Natural killer cell treated with Interleukin-12 subunit alpha and Interleukin-12 subunit beta and Interleukin-15 and Interleukin-18, amount 100 ng/mL, for 72 hours (primary cell): Measurements from ENCODE around the gene ERICH3. TPM values are rescaled to one million over a fixed set of nuclear protein-coding genes. Genes with fewer than 3 reads are reported as not detected.

ENCODE experiments used
- ATAC-seq, 2 donors: fragments of 150-1000 bp; cut with Tn5 transposase in 1 of 2; sonication (Bioruptor Pico), chemical (Tn5 transposase) in 1 of 2; 2 replicates each; pipeline ENCODE4 v1.10.0; 2021
- DNase-seq: peaks from one replicate; pipeline ENCODE4 v3.0.0; 2022; ENCODE audit warnings: low spot score
- H3K27ac Mint-ChIP-seq, 2 donors: 1 replicate in 1 of 2; 2 replicates in 1 of 2; pipeline ENCODE4 v1.8.0; 2022; ENCODE audit warnings: mixed read lengths in 2 of 2, mild to moderate bottlenecking in 1 of 2, moderate library complexity in 1 of 2
- H3K27me3 Mint-ChIP-seq, 2 donors: 1 replicate in 1 of 2; 2 replicates in 1 of 2; pipeline ENCODE4 v1.8.0; 2022; ENCODE audit warnings: mixed read lengths in 2 of 2
- H3K36me3 Mint-ChIP-seq: one replicate; pipeline ENCODE4 v1.8.0; 2022; ENCODE audit warnings: mixed read lengths
- H3K4me1 Mint-ChIP-seq, 2 donors: 1 replicate in 1 of 2; 2 replicates in 1 of 2; pipeline ENCODE4 v1.8.0; 2022; ENCODE audit warnings: low read depth in 2 of 2, mixed read lengths in 2 of 2, mild to moderate bottlenecking in 1 of 2
- H3K4me3 Mint-ChIP-seq: one replicate; pipeline ENCODE4 v1.8.0; 2022; ENCODE audit warnings: mixed read lengths
- H3K9me3 Mint-ChIP-seq: 2 replicates; pipeline ENCODE4 v1.8.0; 2022; ENCODE audit warnings: mixed read lengths
- total RNA-seq, 2 donors: library from RNA; stranded (reverse); gene quantifications; one replicate each; pipeline ENCODE4 v1.2.3, GENCODE V29; 2022

The ERICH3 gene
- total RNA-seq, 2 donors from 2014 or later = not detected

GRCh38 chr1:74592580-74593355 lies 80.8 kb downstream of the ERICH3 start:
- ATAC-seq (no peak), DNase-seq (no peak)
- peaks cover 0 to 12% of the 10 kb centered on the region in 2 donors for H3K27me3 Mint-ChIP-seq
- no peak overlapping the region for H3K27ac Mint-ChIP-seq
- H3K4me1 Mint-ChIP-seq = no peaks in the 10 kb centered on the region
- H3K4me3 Mint-ChIP-seq = no peak overlapping the region
- H3K36me3 Mint-ChIP-seq = no peaks in the 10 kb centered on the region
- no peaks in the 10 kb centered on the region for H3K9me3 Mint-ChIP-seq

DNA sequence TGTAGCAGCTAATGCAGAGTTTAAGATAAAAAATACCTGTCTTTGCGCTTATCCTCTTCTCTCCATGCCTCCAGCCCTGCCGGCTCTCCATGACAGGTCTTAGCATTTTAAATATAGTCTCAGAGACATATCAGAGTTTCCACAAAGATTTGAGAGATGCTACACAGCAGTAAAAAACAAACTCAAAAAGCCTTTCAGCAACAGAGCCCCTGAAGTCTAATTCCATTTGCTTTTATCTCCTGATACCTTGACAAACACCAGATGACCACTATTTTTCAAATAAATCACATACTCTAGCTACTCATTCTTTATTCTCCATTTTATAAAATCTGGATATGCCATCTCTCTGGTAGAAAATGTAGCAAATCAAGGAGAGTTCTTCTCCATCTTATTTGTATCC lies 81.6 kb downstream of the ERICH3 start:
- Mint-ChIP-seq H3K27me3 (peaks cover 0 to 8% of the 10 kb centered on the region in 2 donors), H3K4me1 (no peaks in the 10 kb centered on the region), H3K36me3 (no peaks in the 10 kb centered on the region), H3K9me3 (no peaks in the 10 kb centered on the region), H3K4me3 (no peak overlapping the region), H3K27ac (no peak overlapping the region)
- ATAC-seq (no peak), DNase-seq (no peak)

GRCh38 chr1:74590288-74590687 lies 83.3 kb downstream of the ERICH3 start:
- DNase-seq = no peak
- H3K27ac Mint-ChIP-seq = no peak overlapping the region
- ATAC-seq = no peak
- no peaks in the 10 kb centered on the region for H3K9me3 Mint-ChIP-seq
- no peaks in the 10 kb centered on the region for H3K27me3 Mint-ChIP-seq
- no peak overlapping the region for H3K4me3 Mint-ChIP-seq
- no peaks in the 10 kb centered on the region for H3K36me3 Mint-ChIP-seq
- peaks cover 7 to 8% of the 10 kb centered on the region in 2 donors for H3K4me1 Mint-ChIP-seq

DNA sequence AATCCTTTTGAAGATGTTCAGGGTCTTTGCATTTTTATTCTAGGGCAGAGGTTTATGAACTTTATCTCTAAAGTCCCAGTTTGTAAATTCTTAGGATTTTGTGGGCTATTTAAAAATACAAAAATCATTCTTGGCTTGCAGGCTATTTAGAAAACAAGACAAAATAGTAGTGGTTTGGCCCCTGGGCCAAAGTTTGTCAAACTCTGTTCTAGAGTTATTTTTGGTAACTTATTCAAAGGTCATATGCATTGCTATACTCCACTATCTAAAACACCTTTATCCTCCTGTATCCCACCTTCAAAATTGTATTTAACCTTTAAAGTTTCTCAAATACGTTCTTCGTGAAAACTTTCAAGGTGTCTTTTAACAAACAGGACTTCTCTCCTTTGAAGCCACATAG lies 85.7 kb downstream of the ERICH3 start:
- Mint-ChIP-seq H3K36me3 (no peaks in the 10 kb centered on the region), H3K9me3 (no peaks in the 10 kb centered on the region), H3K27ac (no peak overlapping the region), H3K27me3 (no peaks in the 10 kb centered on the region), H3K4me1 (peaks cover 7 to 8% of the 10 kb centered on the region in 2 donors), H3K4me3 (no peak overlapping the region)
- ATAC-seq (no peak), DNase-seq (no peak)

- ATAC-seq = no peak
- DNase-seq = no peak
- no peaks in the 10 kb centered on the region for H3K27me3 Mint-ChIP-seq
- no peaks in the 10 kb centered on the region for H3K36me3 Mint-ChIP-seq
- H3K4me3 Mint-ChIP-seq = peak overlapping the region; percentile 70
- peaks cover 7 to 8% of the 10 kb centered on the region in 2 donors for H3K4me1 Mint-ChIP-seq
- no peaks in the 10 kb centered on the region for H3K9me3 Mint-ChIP-seq
- H3K27ac Mint-ChIP-seq = no peak overlapping the region
Measured at GRCh38 chr1:74586253-74586897, 87.2 kb downstream of the ERICH3 start.

DNA sequence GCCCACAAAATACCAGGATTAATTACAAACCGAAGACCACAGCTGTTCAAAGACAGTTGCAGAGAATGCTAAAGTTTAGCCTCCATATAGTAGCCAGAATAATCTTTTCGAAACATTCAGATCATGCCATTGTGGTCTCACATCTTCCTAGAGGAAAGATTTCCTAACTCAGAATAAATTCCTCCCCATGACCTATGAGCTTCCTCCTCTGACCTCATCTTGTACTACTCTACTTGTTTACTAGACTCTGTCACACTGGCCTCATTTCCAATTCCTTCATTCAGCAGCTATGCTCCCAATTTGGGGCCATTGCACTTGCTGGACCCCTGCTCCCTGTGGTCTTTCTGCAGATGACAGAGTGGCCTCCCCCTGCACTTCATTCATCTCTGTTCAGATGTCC lies 89.4 kb downstream of the ERICH3 start:
- no peak for ATAC-seq
- no peaks in the 10 kb centered on the region for H3K9me3 Mint-ChIP-seq
- no peak for DNase-seq
- H3K36me3 Mint-ChIP-seq = no peaks in the 10 kb centered on the region
- H3K4me3 Mint-ChIP-seq = no peak overlapping the region
- H3K27me3 Mint-ChIP-seq = no peaks in the 10 kb centered on the region
- no peak overlapping the region for H3K27ac Mint-ChIP-seq
- peaks cover 12 to 13% of the 10 kb centered on the region in 2 donors for H3K4me1 Mint-ChIP-seq

- Mint-ChIP-seq H3K27me3 (no peaks in the 10 kb centered on the region), H3K36me3 (no peaks in the 10 kb centered on the region), H3K4me3 (no peak overlapping the region), H3K4me1 (peaks cover 12 to 17% of the 10 kb centered on the region in 2 donors), H3K9me3 (no peaks in the 10 kb centered on the region), H3K27ac (no peak overlapping the region)
- DNase-seq (no peak), ATAC-seq (no peak)
Measured at GRCh38 chr1:74583397-74583796, 90.2 kb downstream of the ERICH3 start.

- Mint-ChIP-seq H3K36me3 (no peaks in the 10 kb centered on the region), H3K9me3 (peaks cover 4% of the 10 kb centered on the region), H3K4me3 (peak overlapping the region; percentile 40), H3K4me1 (peaks cover 13 to 19% of the 10 kb centered on the region in 2 donors), H3K27ac (no peak overlapping the region), H3K27me3 (no peaks in the 10 kb centered on the region)
- peak; percentile 71 to 95 for ATAC-seq
- no peak for DNase-seq
Measured at GRCh38 chr1:74579425-74579824, 94.2 kb downstream of the ERICH3 start.

DNA sequence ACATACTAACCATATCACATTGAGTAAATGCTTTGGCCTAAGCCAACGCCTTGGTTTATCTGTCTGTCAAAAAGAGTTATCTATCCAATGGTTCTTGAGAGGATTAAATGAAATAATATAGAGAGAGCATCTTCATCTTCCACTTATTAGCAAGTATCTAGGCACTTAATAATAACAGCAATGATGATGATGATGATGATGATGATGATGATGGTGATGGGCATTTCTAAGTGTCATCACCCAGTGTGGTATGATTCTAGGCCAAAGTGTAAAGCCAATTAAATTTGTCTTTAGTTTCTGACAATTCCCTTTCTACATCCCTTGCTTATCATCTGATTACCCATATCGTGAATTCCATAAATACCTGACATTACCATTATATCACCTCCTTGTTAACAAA lies 95.5 kb downstream of the ERICH3 start:
- Mint-ChIP-seq H3K4me1 (peaks cover 13 to 19% of the 10 kb centered on the region in 2 donors), H3K4me3 (no peak overlapping the region), H3K27ac (no peak overlapping the region), H3K27me3 (no peaks in the 10 kb centered on the region), H3K9me3 (peaks cover 4% of the 10 kb centered on the region), H3K36me3 (no peaks in the 10 kb centered on the region)
- no peak for DNase-seq
- no peak for ATAC-seq

DNA sequence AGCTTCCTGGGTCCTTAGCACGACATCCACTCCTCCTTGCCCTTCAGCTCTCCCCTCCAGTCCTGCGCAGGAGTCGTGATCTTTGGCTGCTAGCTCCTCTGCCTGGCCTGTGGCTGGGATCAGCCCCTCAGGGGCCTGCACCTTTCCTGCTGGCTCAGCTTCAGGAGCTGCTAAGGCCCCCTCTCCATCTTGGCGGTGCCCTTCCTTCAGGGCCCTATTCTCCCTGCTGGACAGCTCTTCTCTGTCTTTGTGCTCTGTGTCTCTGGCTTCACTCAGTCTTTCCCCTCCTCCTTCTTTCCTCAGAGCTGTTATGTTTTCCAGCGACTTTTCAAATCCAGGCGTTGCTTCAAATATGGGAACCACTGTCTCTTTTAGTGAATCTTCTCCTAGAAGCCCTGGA lies 101.7 kb downstream of the ERICH3 start:
- H3K9me3 Mint-ChIP-seq = no peaks in the 10 kb centered on the region
- DNase-seq = no peak
- no peaks in the 10 kb centered on the region for H3K27me3 Mint-ChIP-seq
- no peak overlapping the region for H3K4me3 Mint-ChIP-seq
- no peak overlapping the region for H3K27ac Mint-ChIP-seq
- ATAC-seq = no peak
- no peaks in the 10 kb centered on the region for H3K4me1 Mint-ChIP-seq
- no peaks in the 10 kb centered on the region for H3K36me3 Mint-ChIP-seq

DNA sequence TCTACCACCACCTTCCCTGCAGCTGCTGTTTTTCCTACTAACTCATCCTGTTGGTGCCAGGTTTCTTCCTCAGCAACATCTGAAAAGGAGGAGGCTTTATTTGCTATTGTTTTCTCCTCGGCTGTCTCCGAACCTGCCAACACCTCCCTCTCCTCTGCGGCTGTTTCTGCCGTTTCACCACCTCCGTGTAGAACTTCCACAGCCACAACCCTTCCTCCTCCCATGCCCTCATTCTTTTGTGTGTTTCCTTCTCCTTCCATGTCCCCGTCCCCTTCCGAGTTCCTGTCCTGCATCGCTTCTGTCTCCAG lies 102.1 kb downstream of the ERICH3 start:
- no peak overlapping the region for H3K4me3 Mint-ChIP-seq
- H3K27ac Mint-ChIP-seq = no peak overlapping the region
- H3K9me3 Mint-ChIP-seq = no peaks in the 10 kb centered on the region
- no peaks in the 10 kb centered on the region for H3K4me1 Mint-ChIP-seq
- DNase-seq = no peak
- no peaks in the 10 kb centered on the region for H3K27me3 Mint-ChIP-seq
- no peaks in the 10 kb centered on the region for H3K36me3 Mint-ChIP-seq
- ATAC-seq = no peak

DNA sequence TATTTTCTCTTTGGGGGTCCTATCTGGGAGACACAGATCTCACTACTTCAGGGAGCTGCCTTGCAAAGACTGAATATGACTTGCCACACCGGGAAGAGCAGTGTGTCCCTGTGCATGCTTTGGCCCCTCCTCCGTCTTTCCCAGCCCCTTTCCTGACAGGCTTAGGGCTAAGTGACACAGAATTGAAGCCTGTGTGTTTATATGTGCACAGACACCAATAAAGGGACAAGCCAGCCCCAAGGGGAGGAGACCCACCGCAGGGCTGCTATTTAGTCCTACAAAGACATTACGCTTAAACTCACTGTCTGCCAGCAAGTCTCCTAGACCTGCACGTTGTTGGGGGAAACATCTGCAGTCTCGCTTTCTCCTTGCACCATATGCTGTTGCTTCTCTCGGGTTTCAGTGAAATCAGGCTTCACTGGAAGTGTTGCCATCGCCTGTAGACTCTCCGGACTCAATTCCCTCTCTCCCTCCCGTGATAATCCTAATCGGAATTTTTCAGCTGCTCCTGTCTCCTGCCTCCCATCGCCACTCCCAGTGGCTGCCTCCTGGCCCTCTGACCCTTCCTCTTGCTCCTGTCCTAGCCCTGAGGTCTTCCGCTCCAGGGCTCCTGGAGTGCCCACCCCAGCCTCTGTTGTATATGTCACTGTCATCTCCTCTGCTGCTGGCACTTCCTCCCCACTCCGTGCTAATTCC lies 102.6 kb downstream of the ERICH3 start:
- no peak overlapping the region for H3K27ac Mint-ChIP-seq
- no peak overlapping the region for H3K4me3 Mint-ChIP-seq
- ATAC-seq = peak in 1 of 2 donors; percentile 61
- H3K4me1 Mint-ChIP-seq = no peaks in the 10 kb centered on the region
- no peak for DNase-seq
- no peaks in the 10 kb centered on the region for H3K27me3 Mint-ChIP-seq
- H3K36me3 Mint-ChIP-seq = no peaks in the 10 kb centered on the region
- H3K9me3 Mint-ChIP-seq = no peaks in the 10 kb centered on the region

DNA sequence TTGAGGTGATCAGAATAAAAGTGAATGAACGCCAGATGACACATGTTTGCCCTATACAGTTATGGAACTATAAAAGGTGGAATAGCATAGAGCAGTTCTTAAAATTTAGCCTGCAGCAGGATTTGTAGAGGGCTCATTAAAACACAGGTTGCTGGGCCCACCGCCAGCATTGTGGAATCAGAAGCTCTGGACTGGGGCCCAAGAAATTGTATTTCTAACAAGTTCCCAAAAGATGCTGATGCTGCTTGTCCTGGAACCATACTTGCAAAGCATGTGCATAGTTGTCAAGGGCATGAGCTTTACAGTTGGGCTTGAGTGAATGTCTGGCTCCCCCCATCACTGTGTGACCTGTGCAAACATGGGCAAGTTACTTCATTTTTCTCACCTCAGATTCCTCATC lies 123.7 kb downstream of the ERICH3 start:
- ATAC-seq (no peak), DNase-seq (no peak)
- no peaks in the 10 kb centered on the region for H3K4me1 Mint-ChIP-seq
- H3K27ac Mint-ChIP-seq = no peak overlapping the region
- peaks cover 2 to 35% of the 10 kb centered on the region in 2 donors for H3K27me3 Mint-ChIP-seq
- H3K36me3 Mint-ChIP-seq = peaks cover 4% of the 10 kb centered on the region
- no peak overlapping the region for H3K4me3 Mint-ChIP-seq
- peaks cover 3% of the 10 kb centered on the region for H3K9me3 Mint-ChIP-seq
